ENCODE data around the gene CHODL.

CHODL gene

GRCh38 chr21:18269856-18270255, 25.2 kb downstream of the CHODL start:
- H2AFZ ChIP-seq (ENCODE audit: low read length): no peak overlapping the region
- H3K9me3 ChIP-seq (ENCODE audit: insufficient read depth, low read depth, low read length): no peaks in the 10 kb centered on the region
- no peaks in the 10 kb centered on the region for H3K4me1 ChIP-seq (ENCODE audit: insufficient read depth, low read length, poor library complexity, severe bottlenecking)
- H3K36me3 ChIP-seq (ENCODE audit: insufficient read depth, low read length): no peaks in the 10 kb centered on the region
- H3F3A ChIP-seq (ENCODE audit: low read depth): no peaks in the 10 kb centered on the region
- H3K9ac ChIP-seq (ENCODE audit: low read depth, low read length, poor library complexity, severe bottlenecking): no peak overlapping the region
- H4K20me1 ChIP-seq (ENCODE audit: insufficient read depth, low read length, poor library complexity, severe bottlenecking): no peaks in the 10 kb centered on the region
- no peaks in the 10 kb centered on the region for H3K27me3 ChIP-seq (ENCODE audit: insufficient read depth, low read length, poor library complexity, severe bottlenecking)
- TF ChIP-seq EZH2phosphoT487 (IDR thresholded peaks at IDR 0.05; ENCODE audit: borderline replicate concordance) (no peak), CTCF (conservative IDR thresholded peaks at IDR 0.05; ENCODE audit: low read length) (no peak)
- H3K4me3 ChIP-seq (ENCODE audit: low read length, poor library complexity, severe bottlenecking): no peak overlapping the region
- H3K9me2 ChIP-seq (replicated peaks; ENCODE audit: low read depth, low read length): no peaks in the 10 kb centered on the region
- H3K79me2 ChIP-seq (ENCODE audit: insufficient read depth, low read length): no peaks in the 10 kb centered on the region
- no peak overlapping the region for H3K4me2 ChIP-seq (ENCODE audit: low read depth, low read length, poor library complexity, severe bottlenecking)

GRCh38 chr21:18273400-18273799, 28.8 kb downstream of the CHODL start:
- H3K36me3 ChIP-seq (ENCODE audit: insufficient read depth, low read length): no peaks in the 10 kb centered on the region
- H3K9me2 ChIP-seq (replicated peaks; ENCODE audit: low read depth, low read length): no peaks in the 10 kb centered on the region
- no peaks in the 10 kb centered on the region for H3K9me3 ChIP-seq (ENCODE audit: insufficient read depth, low read depth, low read length)
- no peak overlapping the region for H3K4me3 ChIP-seq (ENCODE audit: low read length, poor library complexity, severe bottlenecking)
- no peaks in the 10 kb centered on the region for H3K79me2 ChIP-seq (ENCODE audit: insufficient read depth, low read length)
- H2AFZ ChIP-seq (ENCODE audit: low read length): no peak overlapping the region
- TF ChIP-seq EZH2phosphoT487 (IDR thresholded peaks at IDR 0.05; ENCODE audit: borderline replicate concordance) (no peak), CTCF (conservative IDR thresholded peaks at IDR 0.05; ENCODE audit: low read length) (no peak)
- no peaks in the 10 kb centered on the region for H3K4me1 ChIP-seq (ENCODE audit: insufficient read depth, low read length, poor library complexity, severe bottlenecking)
- H3K9ac ChIP-seq (ENCODE audit: low read depth, low read length, poor library complexity, severe bottlenecking): no peak overlapping the region
- H3K27me3 ChIP-seq (ENCODE audit: insufficient read depth, low read length, poor library complexity, severe bottlenecking): no peaks in the 10 kb centered on the region
- H4K20me1 ChIP-seq (ENCODE audit: insufficient read depth, low read length, poor library complexity, severe bottlenecking): no peaks in the 10 kb centered on the region
- H3K4me2 ChIP-seq (ENCODE audit: low read depth, low read length, poor library complexity, severe bottlenecking): no peak overlapping the region
- no peaks in the 10 kb centered on the region for H3F3A ChIP-seq (ENCODE audit: low read depth)

GRCh38 chr21:18274370-18274769, 29.7 kb downstream of the CHODL start:
- H3K4me2 ChIP-seq (ENCODE audit: low read depth, low read length, poor library complexity, severe bottlenecking): no peak overlapping the region
- H3K9me3 ChIP-seq (ENCODE audit: insufficient read depth, low read depth, low read length): no peaks in the 10 kb centered on the region
- no peak overlapping the region for H2AFZ ChIP-seq (ENCODE audit: low read length)
- no peaks in the 10 kb centered on the region for H4K20me1 ChIP-seq (ENCODE audit: insufficient read depth, low read length, poor library complexity, severe bottlenecking)
- no peaks in the 10 kb centered on the region for H3F3A ChIP-seq (ENCODE audit: low read depth)
- H3K4me1 ChIP-seq (ENCODE audit: insufficient read depth, low read length, poor library complexity, severe bottlenecking): no peaks in the 10 kb centered on the region
- no peaks in the 10 kb centered on the region for H3K27me3 ChIP-seq (ENCODE audit: insufficient read depth, low read length, poor library complexity, severe bottlenecking)
- H3K4me3 ChIP-seq (ENCODE audit: low read length, poor library complexity, severe bottlenecking): no peak overlapping the region
- TF ChIP-seq CTCF (conservative IDR thresholded peaks at IDR 0.05; ENCODE audit: low read length) (no peak), EZH2phosphoT487 (IDR thresholded peaks at IDR 0.05; ENCODE audit: borderline replicate concordance) (no peak)
- H3K36me3 ChIP-seq (ENCODE audit: insufficient read depth, low read length): no peaks in the 10 kb centered on the region
- H3K79me2 ChIP-seq (ENCODE audit: insufficient read depth, low read length): no peaks in the 10 kb centered on the region
- no peaks in the 10 kb centered on the region for H3K9me2 ChIP-seq (replicated peaks; ENCODE audit: low read depth, low read length)
- no peak overlapping the region for H3K9ac ChIP-seq (ENCODE audit: low read depth, low read length, poor library complexity, severe bottlenecking)
